GM12878 (cell line): ENCODE measurements around the gene ARHGAP45. TPM values are rescaled to one million over a fixed set of nuclear protein-coding genes. Genes with fewer than 3 reads are reported as not detected.

Experiments used
- ATAC-seq: fragments of 200-7000 bp; cut with Tn5 transposase; 3 replicates; pipeline ENCODE4 v1.9.1; 2020; ENCODE audit warnings: mild to moderate bottlenecking, moderate library complexity
- BruUV-seq: library from RNA; stranded (reverse); fragments of 400-500 nt; replicated peaks from 2 replicates; lab custom pipeline; 2021; lab: Mats Ljungman, UMichigan
- CTCF ChIA-PET: fragments of 300-600 bp; sonication (Branson Sonifier 250); formaldehyde crosslinking; extraction: SDS; loops from one replicate; lab custom pipeline; 2021; ENCODE audit warnings: inconsistent platforms; lab: Yijun Ruan, JAX
- POLR2A ChIA-PET: fragments of 350-600 bp; formaldehyde crosslinking; extraction: SDS; loops from one replicate; lab custom pipeline; 2021; ENCODE audit warnings: inconsistent platforms; lab: Charles Lee
- RAD21 ChIA-PET: fragments of 300-600 bp; sonication (Branson Sonifier 250); formaldehyde crosslinking; loops from one replicate; lab custom pipeline; 2023; ENCODE audit warnings: antibody characterized with exemption; ENCODE audit not compliant: unreplicated experiment; lab: Charles Lee
- SMC1A ChIA-PET: fragments of 300-600 bp; sonication (Branson Sonifier 250); formaldehyde crosslinking; loops from one replicate; lab custom pipeline; 2023; ENCODE audit not compliant: unreplicated experiment, uncharacterized antibody; lab: Charles Lee
- DNase-seq: peaks from one replicate; pipeline ENCODE4 v3.0.0-alpha.2; 2011; ENCODE audit warnings: low read depth, low spot score
- FAIRE-seq: peaks from 3 replicates; lab custom pipeline; 2011; peaks lifted over from hg19 to GRCh38; lab: Jason Lieb, UNC
- H2AFZ ChIP-seq: 2 replicates; pipeline ENCODE4 v1.6.0; 2011; ENCODE audit warnings: low read depth, low read length, control low read depth; ENCODE audit not compliant: control insufficient read depth
- H3K27ac ChIP-seq: 2 replicates; pipeline ENCODE4 v1.5.1; 2011; ENCODE audit warnings: control low read depth; ENCODE audit not compliant: control insufficient read depth, insufficient read depth
- H3K27me3 ChIP-seq, 2 experiments: replicated peaks in 1 of 2; 2 replicates each; pipeline versions ENCODE4 v1.6.0 to v1.6.1; 2011; ENCODE audit warnings: low read length in 1 of 2; ENCODE audit not compliant: control insufficient read depth in 2 of 2, insufficient read depth in 2 of 2
- H3K36me3 ChIP-seq, 2 experiments: 2 replicates each; pipeline ENCODE4 v1.5.1; 2011; ENCODE audit warnings: low read length in 1 of 2; ENCODE audit not compliant: control insufficient read depth in 2 of 2, insufficient read depth in 2 of 2
- H3K4me1 ChIP-seq: 2 replicates; pipeline ENCODE4 v1.6.1; 2011; ENCODE audit warnings: mild to moderate bottlenecking, low read length, moderate library complexity, mixed read lengths; ENCODE audit not compliant: control insufficient read depth, insufficient read depth
- H3K4me2 ChIP-seq: 2 replicates; pipeline ENCODE4 v1.6.0; 2011; ENCODE audit warnings: control low read depth; ENCODE audit not compliant: control insufficient read depth, insufficient read depth
- H3K4me3 ChIP-seq: fragments of 200-600 bp; sonication (generic); 2 replicates; pipeline ENCODE4 v1.5.1; 2016
- H3K79me2 ChIP-seq: 2 replicates; pipeline ENCODE4 v1.6.0; 2011; ENCODE audit warnings: low read length; ENCODE audit not compliant: control insufficient read depth, insufficient read depth
- H3K9ac ChIP-seq: 2 replicates; pipeline ENCODE4 v1.8.0; 2011; ENCODE audit warnings: low read length, control low read depth, mixed read lengths; ENCODE audit not compliant: control insufficient read depth, insufficient read depth
- H3K9me3 ChIP-seq: replicated peaks from 3 replicates; pipeline ENCODE4 v1.5.1; 2011; ENCODE audit warnings: mild to moderate bottlenecking, low read length; ENCODE audit not compliant: control insufficient read depth, insufficient read depth
- H4K20me1 ChIP-seq: 2 replicates; pipeline ENCODE4 v1.6.0; 2011; ENCODE audit not compliant: control insufficient read depth, insufficient read depth
- CHD4 ChIP-seq: fragments of 200-600 bp; sonication (generic); IDR thresholded peaks from 2 replicates; pipeline ENCODE4 v1.6.1; 2016; ENCODE audit warnings: mild to moderate bottlenecking
- FOXM1 ChIP-seq: IDR thresholded peaks from 2 replicates; pipeline ENCODE4 v1.6.1; 2012; ENCODE audit warnings: low read depth, mild to moderate bottlenecking, inconsistent platforms, low read length, moderate library complexity
- HDAC2 ChIP-seq: fragments of 200-600 bp; sonication (generic); IDR thresholded peaks from 2 replicates; pipeline ENCODE4 v1.6.1; 2017
- IRF4 ChIP-seq: IDR thresholded peaks from 2 replicates; pipeline ENCODE4 v1.6.1; 2011; ENCODE audit warnings: low read depth, low read length
- KDM1A ChIP-seq: fragments of 200-600 bp; sonication (generic); IDR thresholded peaks from 2 replicates; pipeline ENCODE4 v1.6.1; 2016; ENCODE audit warnings: borderline replicate concordance
- KLF5 ChIP-seq: fragments of 450-650 bp; IDR thresholded peaks from 2 replicates; pipeline ENCODE4 v1.6.1; 2014; ENCODE audit warnings: mild to moderate bottlenecking; ENCODE audit not compliant: partially characterized antibody
- NFXL1 ChIP-seq: fragments of 450-650 bp; IDR thresholded peaks from 2 replicates; pipeline ENCODE4 v1.6.1; 2017; ENCODE audit warnings: antibody characterized with exemption, mild to moderate bottlenecking, borderline replicate concordance
- PML ChIP-seq: IDR thresholded peaks from 2 replicates; pipeline ENCODE4 v1.6.1; 2012; ENCODE audit warnings: low read length, inconsistent platforms
- RAD21 ChIP-seq: IDR thresholded peaks from 2 replicates; pipeline ENCODE4 v1.6.1; 2011; ENCODE audit warnings: mild to moderate bottlenecking, low read depth, low read length, moderate library complexity; ENCODE audit not compliant: insufficient read depth
- SUPT20H ChIP-seq: IDR thresholded peaks from 2 replicates; pipeline ENCODE4 v1.6.1; 2011; ENCODE audit warnings: low read depth, mild to moderate bottlenecking, low read length, moderate library complexity, borderline replicate concordance; ENCODE audit not compliant: control insufficient read depth
- WRNIP1 ChIP-seq: IDR thresholded peaks from 2 replicates; pipeline ENCODE4 v1.6.1; 2011; ENCODE audit warnings: low read depth, low read length, improper control_type of control experiment, borderline replicate concordance
- ZZZ3 ChIP-seq: IDR thresholded peaks from 2 replicates; pipeline ENCODE4 v1.6.1; 2011; ENCODE audit warnings: low read depth; ENCODE audit not compliant: control insufficient read depth, insufficient read length
- WGBS: methylation state at CpG from one replicate; pipeline ENCODE4 v1.1.6; 2016; ENCODE audit warnings: low lambda C conversion rate; ENCODE audit not compliant: insufficient replicate concordance, insufficient coverage; ENCODE audit errors: missing lambda C conversion rate; 5-methylcytosine and 5-hydroxymethylcytosine counted together
- in situ Hi-C: fragments of 300-500 bp; cut with MboI; formaldehyde crosslinking; loops from 9 replicates; pipeline ENCODE4 v1.14.3; 2018; ENCODE audit warnings: mixed read lengths
- intact Hi-C: fragments of 100-400 bp; cut with micrococcal nuclease; formaldehyde crosslinking; loops from one replicate; pipeline ENCODE4 v1.14.2; 2022; ENCODE audit not compliant: unreplicated experiment
- polyA plus RNA-seq, 11 experiments: library from polyadenylated mRNA; depleted of rRNA in 4 of 11; unstranded in 6 of 11; stranded (reverse) in 5 of 11; fragments of >200 nt; fragmentation: Nextera tagmentation in 4 of 11; fragmentation: Illumina TruSeq in 1 of 11; extraction: Ambion mirVana in 4 of 11; extraction: Trizol in 1 of 11; gene quantifications; 1 replicate in 1 of 11; 2 replicates in 10 of 11; pipeline versions ENCODE4 v1.2.1 to v1.2.3, GENCODE V29; 2011 to 2016; ENCODE audit warnings: inconsistent platforms in 2 of 11, missing spikeins in 2 of 11, low read depth in 1 of 11
- total RNA-seq, 4 experiments: library from RNA; depleted of rRNA in 3 of 4; stranded (reverse); fragments of >200 nt in 3 of 4; fragmentation: Illumina TruSeq in 1 of 4; extraction: Trizol in 1 of 4; gene quantifications; 2 replicates each; pipeline versions ENCODE4 v1.2.1 to v1.2.3, GENCODE V29; 2013 to 2021
- TF ChIP-seq, protein P1 (sequence below): IDR thresholded peaks from 2 replicates; pipeline ENCODE4 v1.6.1; 2011; ENCODE audit warnings: low read depth, mild to moderate bottlenecking, low read length, moderate library complexity, borderline replicate concordance; ENCODE audit errors: extremely low read depth

ARHGAP45 gene
- total and polyA plus RNA-seq, 10 of the 15 experiments (the other 5 are each of a cell fraction or from before 2014, with no cell fraction given): 1.4 to 151 (median 59.9) TPM

DNA sequence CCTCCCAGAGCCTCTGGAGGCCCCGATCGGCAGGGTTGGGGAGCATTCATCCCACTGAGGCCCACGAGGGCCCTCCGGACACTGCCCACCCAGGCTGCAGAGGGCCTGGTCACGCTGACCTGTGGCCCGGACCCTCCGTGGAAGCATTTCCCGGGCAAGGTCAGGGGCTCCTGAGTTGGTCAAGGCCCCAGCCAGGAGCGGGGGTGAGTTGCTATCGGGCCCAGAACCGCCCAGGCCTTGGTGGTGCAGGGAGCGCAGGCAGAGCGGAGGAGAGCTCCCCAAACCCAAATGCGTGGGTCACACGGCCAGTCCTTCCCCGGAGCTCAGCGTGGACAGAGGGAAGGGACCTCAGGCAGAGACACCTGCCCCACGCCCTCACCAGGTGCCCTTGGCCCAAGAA, 62.6 kb downstream of the ARHGAP45 start:
- Histone ChIP-seq H3K36me3 (peaks cover 3 to 21% of the 10 kb centered on the region in 2 experiments; a peak in 3 of 4 replicates), H2AFZ (no peak overlapping the region)
- in situ Hi-C loops: no loop called here
- POLR2A ChIA-PET: interaction anchor here (0.6 to 1.7 kb wide), 2 partner anchors 45 to 111 kb away, joined by 4 read pairs; partner anchors contain the start of gene SBNO2
- TF ChIP-seq SUPT20H: no peak
- no peak for TF ChIP-seq FOXM1
- TF ChIP-seq NFXL1: no peak
- TF ChIP-seq ZZZ3: no peak
- TF ChIP-seq PML: no peak
- TF ChIP-seq KDM1A: no peak
- TF ChIP-seq KLF5: no peak
- no peak for TF ChIP-seq CHD4
- no peak for TF ChIP-seq IRF4
- no peak for TF ChIP-seq HDAC2
- no peak for TF ChIP-seq RAD21
- TF ChIP-seq, protein P1, sequence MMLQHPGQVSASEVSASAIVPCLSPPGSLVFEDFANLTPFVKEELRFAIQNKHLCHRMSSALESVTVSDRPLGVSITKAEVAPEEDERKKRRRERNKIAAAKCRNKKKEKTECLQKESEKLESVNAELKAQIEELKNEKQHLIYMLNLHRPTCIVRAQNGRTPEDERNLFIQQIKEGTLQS: no peak
- TF ChIP-seq WRNIP1: no peak
- TF ChIP-seq, all 136 proteins: peak for 0
- Histone ChIP-seq H3K27ac (no peak overlapping the region), H3K4me2 (no peak overlapping the region), H3K9ac (no peak overlapping the region), H3K27me3 (no peaks in the 10 kb centered on the region), H3K4me1 (peaks cover 27% of the 10 kb centered on the region), H3K79me2 (peaks cover 38% of the 10 kb centered on the region), H3K9me3 (no peaks in the 10 kb centered on the region), H4K20me1 (no peaks in the 10 kb centered on the region; the same call in 1 of the 2 replicates), H3K4me3 (no peak overlapping the region)
- SMC1A ChIA-PET: no interaction called here
- no peak for DNase-seq
- RAD21 ChIA-PET: interaction anchor here (1.3 kb wide), 3 partner anchors 15 to 64 kb away, joined by 3 to 7 read pairs (median 5); no protein-coding TSS in a partner anchor
- no TSS peak for BruUV-seq
- intact Hi-C loops: no loop called here
- ATAC-seq: no peak
- WGBS: 90% methylated on average over 12 of the region's 18 CpGs
- no peak for FAIRE-seq
- CTCF ChIA-PET: no interaction called here
